GM12878 (cell line): ENCODE measurements around the gene COL18A1. TPM values are rescaled to one million over a fixed set of nuclear protein-coding genes. Genes with fewer than 3 reads are reported as not detected.

Experiments
- ATAC-seq: fragments of 200-7000 bp; cut with Tn5 transposase; 3 replicates; pipeline ENCODE4 v1.9.1; 2020; ENCODE audit warnings: mild to moderate bottlenecking, moderate library complexity
- BruUV-seq: library from RNA; stranded (reverse); fragments of 400-500 nt; replicated peaks from 2 replicates; lab custom pipeline; 2021; lab: Mats Ljungman, UMichigan
- CTCF ChIA-PET: fragments of 300-600 bp; sonication (Branson Sonifier 250); formaldehyde crosslinking; extraction: SDS; loops from one replicate; lab custom pipeline; 2021; ENCODE audit warnings: inconsistent platforms; lab: Yijun Ruan, JAX
- POLR2A ChIA-PET: fragments of 350-600 bp; formaldehyde crosslinking; extraction: SDS; loops from one replicate; lab custom pipeline; 2021; ENCODE audit warnings: inconsistent platforms; lab: Charles Lee
- RAD21 ChIA-PET: fragments of 300-600 bp; sonication (Branson Sonifier 250); formaldehyde crosslinking; loops from one replicate; lab custom pipeline; 2023; ENCODE audit warnings: antibody characterized with exemption; ENCODE audit not compliant: unreplicated experiment; lab: Charles Lee
- SMC1A ChIA-PET: fragments of 300-600 bp; sonication (Branson Sonifier 250); formaldehyde crosslinking; loops from one replicate; lab custom pipeline; 2023; ENCODE audit not compliant: unreplicated experiment, uncharacterized antibody; lab: Charles Lee
- DNase-seq: peaks from one replicate; pipeline ENCODE4 v3.0.0-alpha.2; 2011; ENCODE audit warnings: low read depth, low spot score
- FAIRE-seq: peaks from 3 replicates; lab custom pipeline; 2011; peaks lifted over from hg19 to GRCh38; lab: Jason Lieb, UNC
- H2AFZ ChIP-seq: 2 replicates; pipeline ENCODE4 v1.6.0; 2011; ENCODE audit warnings: low read depth, low read length, control low read depth; ENCODE audit not compliant: control insufficient read depth
- H3K27ac ChIP-seq: 2 replicates; pipeline ENCODE4 v1.5.1; 2011; ENCODE audit warnings: control low read depth; ENCODE audit not compliant: control insufficient read depth, insufficient read depth
- H3K27me3 ChIP-seq, 2 experiments: replicated peaks in 1 of 2; 2 replicates each; pipeline versions ENCODE4 v1.6.0 to v1.6.1; 2011; ENCODE audit warnings: low read length in 1 of 2; ENCODE audit not compliant: control insufficient read depth in 2 of 2, insufficient read depth in 2 of 2
- H3K36me3 ChIP-seq, 2 experiments: 2 replicates each; pipeline ENCODE4 v1.5.1; 2011; ENCODE audit warnings: low read length in 1 of 2; ENCODE audit not compliant: control insufficient read depth in 2 of 2, insufficient read depth in 2 of 2
- H3K4me1 ChIP-seq: 2 replicates; pipeline ENCODE4 v1.6.1; 2011; ENCODE audit warnings: mild to moderate bottlenecking, low read length, moderate library complexity, mixed read lengths; ENCODE audit not compliant: control insufficient read depth, insufficient read depth
- H3K4me2 ChIP-seq: 2 replicates; pipeline ENCODE4 v1.6.0; 2011; ENCODE audit warnings: control low read depth; ENCODE audit not compliant: control insufficient read depth, insufficient read depth
- H3K4me3 ChIP-seq: fragments of 200-600 bp; sonication (generic); 2 replicates; pipeline ENCODE4 v1.5.1; 2016
- H3K79me2 ChIP-seq: 2 replicates; pipeline ENCODE4 v1.6.0; 2011; ENCODE audit warnings: low read length; ENCODE audit not compliant: control insufficient read depth, insufficient read depth
- H3K9ac ChIP-seq: 2 replicates; pipeline ENCODE4 v1.8.0; 2011; ENCODE audit warnings: low read length, control low read depth, mixed read lengths; ENCODE audit not compliant: control insufficient read depth, insufficient read depth
- H3K9me3 ChIP-seq: replicated peaks from 3 replicates; pipeline ENCODE4 v1.5.1; 2011; ENCODE audit warnings: mild to moderate bottlenecking, low read length; ENCODE audit not compliant: control insufficient read depth, insufficient read depth
- H4K20me1 ChIP-seq: 2 replicates; pipeline ENCODE4 v1.6.0; 2011; ENCODE audit not compliant: control insufficient read depth, insufficient read depth
- BRCA1 ChIP-seq: IDR thresholded peaks from 2 replicates; pipeline ENCODE4 v1.6.1; 2011; ENCODE audit warnings: low read depth, low read length, improper control_type of control experiment
- JUNB ChIP-seq: IDR thresholded peaks from 2 replicates; pipeline ENCODE4 v1.6.1; 2016; ENCODE audit warnings: antibody characterized with exemption, mild to moderate bottlenecking
- POLR2A ChIP-seq: IDR thresholded peaks from 2 replicates; pipeline ENCODE4 v1.6.1; 2011; ENCODE audit warnings: low read depth, mild to moderate bottlenecking, low read length
- ZNF24 ChIP-seq: fragments of 450-650 bp; IDR thresholded peaks from 2 replicates; pipeline ENCODE4 v1.6.1; 2017; ENCODE audit warnings: antibody characterized with exemption, mild to moderate bottlenecking
- WGBS: methylation state at CpG from one replicate; pipeline ENCODE4 v1.1.6; 2016; ENCODE audit warnings: low lambda C conversion rate; ENCODE audit not compliant: insufficient replicate concordance, insufficient coverage; ENCODE audit errors: missing lambda C conversion rate; 5-methylcytosine and 5-hydroxymethylcytosine counted together
- in situ Hi-C: fragments of 300-500 bp; cut with MboI; formaldehyde crosslinking; loops from 9 replicates; pipeline ENCODE4 v1.14.3; 2018; ENCODE audit warnings: mixed read lengths
- intact Hi-C: fragments of 100-400 bp; cut with micrococcal nuclease; formaldehyde crosslinking; loops from one replicate; pipeline ENCODE4 v1.14.2; 2022; ENCODE audit not compliant: unreplicated experiment
- polyA plus RNA-seq, 11 experiments: library from polyadenylated mRNA; depleted of rRNA in 4 of 11; unstranded in 6 of 11; stranded (reverse) in 5 of 11; fragments of >200 nt; fragmentation: Nextera tagmentation in 4 of 11; fragmentation: Illumina TruSeq in 1 of 11; extraction: Ambion mirVana in 4 of 11; extraction: Trizol in 1 of 11; gene quantifications; 1 replicate in 1 of 11; 2 replicates in 10 of 11; pipeline versions ENCODE4 v1.2.1 to v1.2.3, GENCODE V29; 2011 to 2016; ENCODE audit warnings: inconsistent platforms in 2 of 11, missing spikeins in 2 of 11, low read depth in 1 of 11
- total RNA-seq, 4 experiments: library from RNA; depleted of rRNA in 3 of 4; stranded (reverse); fragments of >200 nt in 3 of 4; fragmentation: Illumina TruSeq in 1 of 4; extraction: Trizol in 1 of 4; gene quantifications; 2 replicates each; pipeline versions ENCODE4 v1.2.1 to v1.2.3, GENCODE V29; 2013 to 2021

COL18A1 gene
- total and polyA plus RNA-seq, 10 of the 15 experiments (the other 5 are each of a cell fraction or from before 2014, with no cell fraction given), result under 0.01 to 0.49 (median 0.09) TPM; not detected in 3

GRCh38 chr21:45448810-45449657, 44.1 kb downstream of the COL18A1 start (continued):
- TF ChIP-seq JUNB (no peak), BRCA1 (no peak)
- TF ChIP-seq, all 136 proteins: peak for 0

- Histone ChIP-seq H3K4me2 (no peak overlapping the region), H3K9me3 (no peaks in the 10 kb centered on the region; the same call in 2 of the 3 replicates), H3K79me2 (no peaks in the 10 kb centered on the region), H3K27me3 (no peaks in the 10 kb centered on the region), H3K36me3 (no peaks in the 10 kb centered on the region), H4K20me1 (no peaks in the 10 kb centered on the region), H3K4me3 (no peak overlapping the region), H3K27ac (no peak overlapping the region), H2AFZ (no peak overlapping the region), H3K4me1 (no peaks in the 10 kb centered on the region), H3K9ac (no peak overlapping the region)
- ATAC-seq (no peak), DNase-seq (no peak), FAIRE-seq (no peak)
- RAD21 ChIA-PET, result no interaction called here
- in situ Hi-C loops (loop anchor here (5.0 to 25.0 kb wide), 2 partner anchors 303 to 362 kb away; no protein-coding TSS in a partner anchor), intact Hi-C loops (no loop called here)
- POLR2A ChIA-PET, result no interaction called here
- WGBS, result 59% methylated on average over 22 of the region's 22 CpGs
- SMC1A ChIA-PET, result no interaction called here
- no TSS peak for BruUV-seq
- no peak for TF ChIP-seq POLR2A
- TF ChIP-seq ZNF24, result no peak
- CTCF ChIA-PET, result no interaction called here
These were observed 44.9 kb downstream of the COL18A1 start for GRCh38 chr21:45449658-45450422.
